CD4-positive, alpha-beta memory T cell (primary cell): ENCODE measurements around the gene GNA14. TPM values are rescaled to one million over a fixed set of nuclear protein-coding genes. Genes with fewer than 3 reads are reported as not detected.

Experiments
- CTCF ChIA-PET: fragments of 350-600 bp; sonication (Branson Sonifier 250); formaldehyde crosslinking; loops from one replicate; lab custom pipeline; 2021; ENCODE audit warnings: inconsistent platforms; ENCODE audit not compliant: partially characterized antibody; lab: Charles Lee
- POLR2A ChIA-PET: fragments of 350-600 bp; sonication (Branson Sonifier 250); formaldehyde crosslinking; loops from one replicate; lab custom pipeline; 2021; ENCODE audit not compliant: partially characterized antibody; lab: Charles Lee
- DNase-seq, 5 donors: peaks; one replicate each; pipeline versions ENCODE4 v3.0.0 to v3.0.0-alpha.2; 2020 to 2022; ENCODE audit warnings: mixed read lengths in 1 of 5
- H3K27ac ChIP-seq: one replicate; pipeline ENCODE4 v1.7.0; 2013; ENCODE audit warnings: low read depth, low read length
- H3K27me3 ChIP-seq: 2 replicates; pipeline ENCODE4 v1.7.0; 2013; ENCODE audit warnings: mild to moderate bottlenecking, low read length, moderate library complexity; ENCODE audit not compliant: insufficient read depth
- H3K36me3 ChIP-seq: 2 replicates; pipeline ENCODE4 v1.7.0; 2013; ENCODE audit warnings: mild to moderate bottlenecking, low read length, moderate library complexity; ENCODE audit not compliant: insufficient read depth
- H3K4me1 ChIP-seq: 2 replicates; pipeline ENCODE4 v1.7.0; 2013; ENCODE audit warnings: mild to moderate bottlenecking, low read length, moderate library complexity; ENCODE audit not compliant: insufficient read depth
- H3K4me3 ChIP-seq, 2 donors: one replicate each; pipeline ENCODE4 v1.7.0; 2013; ENCODE audit warnings: low read length in 2 of 2, mild to moderate bottlenecking in 1 of 2
- H3K9me3 ChIP-seq, 2 donors: one replicate each; pipeline ENCODE4 v1.7.0; 2013; ENCODE audit warnings: low read length in 2 of 2, control low read depth in 1 of 2; ENCODE audit not compliant: control insufficient read depth in 1 of 2
- H3K27ac Mint-ChIP-seq, 7 donors: one replicate each; pipeline ENCODE4 v1.8.0; 2020 to 2021; ENCODE audit warnings: mixed read lengths in 7 of 7, mild to moderate bottlenecking in 6 of 7, inconsistent platforms in 3 of 7, moderate library complexity in 3 of 7
- H3K27me3 Mint-ChIP-seq, 2 donors: one replicate each; pipeline ENCODE4 v1.8.0; 2020 to 2021; ENCODE audit warnings: mixed read lengths in 2 of 2
- H3K36me3 Mint-ChIP-seq, 2 donors: one replicate each; pipeline ENCODE4 v1.8.0; 2020 to 2021; ENCODE audit warnings: mixed read lengths in 2 of 2, inconsistent platforms in 1 of 2, mild to moderate bottlenecking in 1 of 2
- H3K4me1 Mint-ChIP-seq, 4 donors: one replicate each; pipeline ENCODE4 v1.8.0; 2020 to 2021; ENCODE audit warnings: mixed read lengths in 4 of 4, mild to moderate bottlenecking in 1 of 4
- H3K4me3 Mint-ChIP-seq, 8 donors: one replicate each; pipeline ENCODE4 v1.8.0; 2020 to 2021; ENCODE audit warnings: mixed read lengths in 8 of 8, mild to moderate bottlenecking in 7 of 8, moderate library complexity in 6 of 8, inconsistent platforms in 3 of 8
- H3K9me3 Mint-ChIP-seq, 8 donors: one replicate each; pipeline ENCODE4 v1.8.0; 2020 to 2021; ENCODE audit warnings: mixed read lengths in 8 of 8, mild to moderate bottlenecking in 5 of 8, inconsistent platforms in 3 of 8, moderate library complexity in 1 of 8
- intact Hi-C: fragments of 100-400 bp; cut with micrococcal nuclease; formaldehyde crosslinking; loops from one replicate; pipeline ENCODE4 v1.15.1; 2023
- polyA plus RNA-seq, 2 donors: library from polyadenylated mRNA; unstranded; fragments of 300-500 nt; fragmentation: Illumina TruSeq; gene quantifications; one replicate each; pipeline ENCODE4 v1.2.3, GENCODE V29; 2021
- total RNA-seq, 2 experiments: library from RNA; stranded (reverse); gene quantifications; one replicate each; pipeline ENCODE4 v1.2.3, GENCODE V29; 2021

The GNA14 gene
- total and polyA plus RNA-seq, 4 experiments from 2014 or later: not detected

DNA sequence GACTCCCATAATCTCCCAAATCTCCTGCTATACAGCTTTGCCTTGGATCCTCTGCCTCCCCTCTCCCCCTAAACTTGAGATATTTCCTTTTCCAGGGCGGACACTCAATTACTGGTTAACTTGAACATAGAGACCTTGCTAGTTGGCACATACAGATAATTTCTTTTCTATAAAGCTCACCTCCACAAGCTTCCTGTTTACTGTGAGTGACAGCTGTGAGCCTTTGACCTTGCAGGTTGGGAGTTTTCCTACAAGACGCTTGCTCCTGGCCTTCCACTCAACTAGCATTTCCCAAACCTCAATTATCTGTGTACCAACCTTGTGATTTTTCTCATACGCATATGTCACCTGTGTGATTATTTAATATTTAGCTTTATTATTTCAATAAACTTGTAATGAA, 114.5 kb downstream of the GNA14 start:
- no peak overlapping the region for H3K27ac ChIP-seq
- POLR2A ChIA-PET: no interaction called here
- H3K27me3 ChIP-seq: no peaks in the 10 kb centered on the region
- CTCF ChIA-PET: interaction anchor here (1.4 kb wide), 1 partner anchor 77 kb away, joined by 3 read pairs; no protein-coding TSS in a partner anchor
- Mint-ChIP-seq H3K9me3 (peaks cover 0 to 2% (median 0%) of the 10 kb centered on the region in 8 donors), H3K4me3 (no peak overlapping the region), H3K36me3 (no peaks in the 10 kb centered on the region), H3K27me3 (peaks cover 2 to 9% of the 10 kb centered on the region in 2 donors), H3K27ac (no peak overlapping the region), H3K4me1 (no peaks in the 10 kb centered on the region)
- no peaks in the 10 kb centered on the region for H3K36me3 ChIP-seq
- no peaks in the 10 kb centered on the region for H3K4me1 ChIP-seq
- intact Hi-C loops: no loop called here
- H3K4me3 ChIP-seq: no peak overlapping the region
- no peaks in the 10 kb centered on the region for H3K9me3 ChIP-seq
- DNase-seq: no peak

DNA sequence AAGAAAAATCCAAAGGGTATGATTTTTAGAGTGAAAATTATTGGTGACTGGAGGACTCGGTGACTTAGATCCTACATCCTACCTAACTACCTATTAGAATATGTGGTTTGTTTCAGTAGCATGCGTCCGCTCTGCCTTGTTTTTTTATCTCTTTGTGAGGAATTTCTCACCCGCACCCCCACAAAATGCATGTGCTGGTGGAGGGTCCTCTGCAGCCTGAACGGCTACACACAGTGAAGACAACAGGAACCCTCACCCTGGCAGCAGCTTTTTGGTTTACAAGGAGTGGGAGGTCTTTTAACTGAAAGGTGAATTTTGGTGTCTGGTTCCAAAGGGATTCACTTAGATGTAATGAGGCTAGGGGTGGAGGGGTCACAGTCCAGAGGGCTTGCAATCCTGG, 115.5 kb downstream of the GNA14 start:
- CTCF ChIA-PET: interaction anchor here (1.4 kb wide), 1 partner anchor 76 kb away, joined by 3 read pairs; no protein-coding TSS in a partner anchor
- Histone ChIP-seq H3K36me3 (no peaks in the 10 kb centered on the region), H3K27me3 (no peaks in the 10 kb centered on the region), H3K9me3 (no peaks in the 10 kb centered on the region), H3K27ac (no peak overlapping the region), H3K4me3 (no peak overlapping the region), H3K4me1 (no peaks in the 10 kb centered on the region)
- no peaks in the 10 kb centered on the region for H3K4me1 Mint-ChIP-seq
- no peak overlapping the region for H3K4me3 Mint-ChIP-seq
- H3K36me3 Mint-ChIP-seq: no peaks in the 10 kb centered on the region
- no peak overlapping the region for H3K27ac Mint-ChIP-seq
- intact Hi-C loops: no loop called here
- POLR2A ChIA-PET: no interaction called here
- H3K27me3 Mint-ChIP-seq: peaks cover 2 to 9% of the 10 kb centered on the region in 2 donors
- H3K9me3 Mint-ChIP-seq: peaks cover 0 to 2% (median 0%) of the 10 kb centered on the region in 8 donors
- DNase-seq: no peak

DNA sequence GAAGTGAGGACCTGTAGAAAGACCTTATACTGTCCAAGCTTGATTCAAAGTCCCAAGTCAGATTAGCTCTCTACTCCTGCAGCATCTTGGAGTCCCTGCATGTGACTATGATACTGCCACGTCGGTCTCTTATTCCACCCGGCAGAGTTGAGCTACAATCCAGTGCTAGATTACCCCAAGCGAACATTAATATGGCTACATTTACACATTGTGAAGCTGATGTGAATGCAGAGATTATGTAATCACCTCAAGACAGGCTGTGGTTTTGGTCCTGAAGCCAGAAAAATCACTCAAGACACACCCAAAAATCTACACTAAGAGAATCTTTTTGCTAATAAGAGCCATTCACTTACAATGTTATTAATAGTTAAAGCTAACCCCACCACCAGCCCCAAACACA, 116.7 kb downstream of the GNA14 start:
- POLR2A ChIA-PET: no interaction called here

DNA sequence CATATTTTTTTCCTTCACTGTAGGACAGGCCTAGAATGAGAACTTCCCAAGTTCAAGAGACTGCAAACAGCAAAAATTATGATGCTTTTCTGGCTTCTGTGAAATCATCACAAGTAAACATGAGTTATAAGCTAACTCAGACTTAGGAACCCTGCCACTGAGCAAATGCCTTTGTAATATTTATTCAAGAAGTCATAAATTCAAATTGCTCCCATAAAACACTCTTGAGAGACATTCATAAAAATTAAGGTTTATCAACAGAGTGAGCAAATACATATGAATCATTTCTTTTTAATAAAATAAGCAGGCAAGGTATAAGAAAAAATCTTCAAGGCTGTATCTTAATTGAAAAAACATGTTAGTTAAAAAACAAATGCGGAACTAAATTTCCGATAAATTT, 124.2 kb downstream of the GNA14 start:
- H3K27me3 Mint-ChIP-seq: peaks cover 4 to 11% of the 10 kb centered on the region in 2 donors
- ChIA-PET POLR2A (no interaction called here), CTCF (no interaction called here)
- no peak overlapping the region for H3K27ac ChIP-seq
- DNase-seq: no peak
- H3K4me1 ChIP-seq: no peaks in the 10 kb centered on the region
- H3K9me3 Mint-ChIP-seq: peaks cover 0 to 3% (median 0%) of the 10 kb centered on the region in 8 donors
- intact Hi-C loops: no loop called here
- no peaks in the 10 kb centered on the region for H3K36me3 ChIP-seq
- H3K27me3 ChIP-seq: no peaks in the 10 kb centered on the region
- no peak overlapping the region for H3K27ac Mint-ChIP-seq
- H3K9me3 ChIP-seq: no peaks in the 10 kb centered on the region
- no peaks in the 10 kb centered on the region for H3K36me3 Mint-ChIP-seq
- no peak overlapping the region for H3K4me3 Mint-ChIP-seq
- H3K4me3 ChIP-seq: no peak overlapping the region
- no peaks in the 10 kb centered on the region for H3K4me1 Mint-ChIP-seq

More for the DNA sequence above, 116.7 kb downstream of the GNA14 start:
- H3K27ac Mint-ChIP-seq: no peak overlapping the region
- no peak overlapping the region for H3K4me3 Mint-ChIP-seq
- intact Hi-C loops: no loop called here
- H3K4me3 ChIP-seq: no peak overlapping the region
- H3K9me3 Mint-ChIP-seq: peaks cover 0 to 3% (median 0%) of the 10 kb centered on the region in 8 donors
- H3K36me3 ChIP-seq: no peaks in the 10 kb centered on the region
- H3K9me3 ChIP-seq: no peaks in the 10 kb centered on the region
- CTCF ChIA-PET: no interaction called here
- no peak overlapping the region for H3K27ac ChIP-seq
- no peaks in the 10 kb centered on the region for H3K27me3 ChIP-seq
- no peaks in the 10 kb centered on the region for H3K36me3 Mint-ChIP-seq
- no peak for DNase-seq
- H3K4me1 ChIP-seq: no peaks in the 10 kb centered on the region
- peaks cover 0 to 3% of the 10 kb centered on the region in 2 donors for H3K27me3 Mint-ChIP-seq
- no peaks in the 10 kb centered on the region for H3K4me1 Mint-ChIP-seq

DNA sequence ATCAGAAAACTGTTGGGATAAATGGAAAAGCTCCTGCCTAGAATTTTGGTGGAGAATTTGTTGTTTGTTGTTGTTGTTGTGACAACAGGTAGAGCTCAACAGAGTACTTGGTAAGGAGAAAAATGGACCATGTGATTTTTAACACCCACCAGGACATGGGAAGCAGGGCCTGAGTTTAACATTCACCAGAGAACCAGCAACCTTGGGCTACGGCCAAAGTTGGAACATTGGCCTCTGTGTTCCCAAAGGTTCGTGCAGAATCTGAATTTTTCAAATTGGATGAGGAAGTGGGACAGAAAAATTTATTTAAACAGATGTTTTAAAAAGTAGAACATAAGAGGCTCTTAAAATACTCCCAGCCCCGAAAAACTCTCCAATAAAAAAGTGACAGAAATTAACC, 127.0 kb downstream of the GNA14 start:
- intact Hi-C loops: no loop called here
- CTCF ChIA-PET: no interaction called here

DNA sequence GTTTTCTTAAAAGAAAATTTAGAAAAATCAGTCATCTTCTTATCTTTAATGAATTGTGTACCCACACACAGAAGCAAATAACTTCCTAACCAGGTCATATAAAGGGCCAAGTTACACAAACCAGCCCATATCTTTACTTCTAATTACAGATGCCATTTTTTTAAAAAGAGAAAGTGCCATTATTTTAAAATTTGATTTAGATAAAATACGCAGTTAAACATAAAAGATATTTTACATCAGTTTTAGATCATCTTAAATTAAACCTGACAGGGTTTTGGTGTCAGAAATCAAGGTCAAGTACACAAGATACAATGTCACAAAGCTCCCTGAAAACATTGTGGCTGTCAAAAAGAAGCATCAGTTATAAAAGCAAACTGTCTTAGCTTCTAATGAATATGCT, 129.4 kb downstream of the GNA14 start:
- intact Hi-C loops: no loop called here
- no peaks in the 10 kb centered on the region for H3K27me3 ChIP-seq
- POLR2A ChIA-PET: no interaction called here

More for the DNA sequence above, 127.0 kb downstream of the GNA14 start:
- Mint-ChIP-seq H3K27me3 (peaks cover 7 to 10% of the 10 kb centered on the region in 2 donors), H3K4me3 (no peak overlapping the region), H3K27ac (no peak overlapping the region), H3K36me3 (no peaks in the 10 kb centered on the region), H3K4me1 (no peaks in the 10 kb centered on the region), H3K9me3 (peaks cover 0 to 1% (median 0%) of the 10 kb centered on the region in 8 donors)
- Histone ChIP-seq H3K9me3 (no peaks in the 10 kb centered on the region), H3K27ac (no peak overlapping the region), H3K4me1 (no peaks in the 10 kb centered on the region), H3K27me3 (no peaks in the 10 kb centered on the region), H3K36me3 (no peaks in the 10 kb centered on the region), H3K4me3 (no peak overlapping the region)
- POLR2A ChIA-PET: no interaction called here
- DNase-seq: no peak

DNA sequence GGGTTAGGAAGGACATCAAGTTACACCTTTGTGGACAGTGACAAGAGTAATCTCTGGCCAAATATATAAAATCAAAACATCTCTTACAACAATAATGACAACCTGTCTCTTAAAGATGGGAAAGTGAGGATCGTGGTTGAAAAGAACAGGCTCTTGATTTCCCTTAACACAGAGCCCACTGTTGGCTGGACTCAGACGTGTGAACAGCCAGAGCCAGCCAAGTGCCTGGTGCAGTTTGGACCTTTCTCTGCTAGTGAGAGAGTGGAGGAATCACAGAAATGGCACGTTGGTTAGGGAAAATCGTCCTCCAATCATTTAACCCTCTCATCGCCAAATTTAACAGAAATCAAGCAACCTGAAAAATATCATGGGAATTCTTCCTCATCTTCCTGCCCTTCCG, 131.3 kb downstream of the GNA14 start:
- Mint-ChIP-seq H3K4me1 (peaks cover 0 to 6% (median 4%) of the 10 kb centered on the region in 4 donors), H3K27me3 (peaks cover 7 to 8% of the 10 kb centered on the region in 2 donors)
- CTCF ChIA-PET: no interaction called here

More for the DNA sequence above, 129.4 kb downstream of the GNA14 start:
- Mint-ChIP-seq H3K27ac (no peak overlapping the region), H3K36me3 (no peaks in the 10 kb centered on the region), H3K4me1 (peaks cover 0 to 6% (median 4%) of the 10 kb centered on the region in 4 donors), H3K9me3 (peaks cover 0 to 4% (median 0%) of the 10 kb centered on the region in 8 donors), H3K4me3 (no peak overlapping the region), H3K27me3 (peaks cover 7 to 8% of the 10 kb centered on the region in 2 donors)
- Histone ChIP-seq H3K4me1 (no peaks in the 10 kb centered on the region), H3K27ac (no peak overlapping the region), H3K36me3 (no peaks in the 10 kb centered on the region), H3K4me3 (no peak overlapping the region), H3K9me3 (no peaks in the 10 kb centered on the region)
- DNase-seq: no peak
- CTCF ChIA-PET: no interaction called here

More for the DNA sequence above, 131.3 kb downstream of the GNA14 start:
- no peaks in the 10 kb centered on the region for H3K36me3 ChIP-seq
- DNase-seq: no peak
- no peaks in the 10 kb centered on the region for H3K27me3 ChIP-seq
- intact Hi-C loops: no loop called here
- H3K27ac Mint-ChIP-seq: no peak overlapping the region
- no peaks in the 10 kb centered on the region for H3K36me3 Mint-ChIP-seq
- H3K4me3 ChIP-seq: no peak overlapping the region
- POLR2A ChIA-PET: no interaction called here
- peaks cover 0 to 4% (median 0%) of the 10 kb centered on the region in 8 donors for H3K9me3 Mint-ChIP-seq
- H3K27ac ChIP-seq: no peak overlapping the region
- no peaks in the 10 kb centered on the region for H3K9me3 ChIP-seq
- H3K4me1 ChIP-seq: no peaks in the 10 kb centered on the region
- no peak overlapping the region for H3K4me3 Mint-ChIP-seq
